NT2/D1 (cell line): ENCODE measurements around the gene CNTNAP1.

Experiments
- DNase-seq: peaks from one replicate; pipeline ENCODE4 v3.0.0-alpha.2; 2011; ENCODE audit warnings: low read depth, low spot score
- H3K27me3 ChIP-seq: 2 replicates; pipeline ENCODE4 v1.6.0; 2011; ENCODE audit warnings: mild to moderate bottlenecking; ENCODE audit not compliant: insufficient read length, insufficient read depth
- H3K36me3 ChIP-seq: 2 replicates; pipeline ENCODE4 v1.6.1; 2011; ENCODE audit warnings: mild to moderate bottlenecking, low read length, mixed read lengths; ENCODE audit not compliant: insufficient read depth, insufficient read length
- H3K4me1 ChIP-seq: 2 replicates; pipeline ENCODE4 v1.5.1; 2011; ENCODE audit not compliant: insufficient read depth, insufficient read length
- H3K4me3 ChIP-seq: 2 replicates; pipeline ENCODE4 v1.5.1; 2011; ENCODE audit warnings: low read depth; ENCODE audit not compliant: insufficient read length
- H3K9ac ChIP-seq: 2 replicates; pipeline ENCODE4 v1.6.0; 2011; ENCODE audit warnings: low read depth; ENCODE audit not compliant: insufficient read length
- H3K9me3 ChIP-seq: 2 replicates; pipeline ENCODE4 v1.5.1; 2011; ENCODE audit warnings: mild to moderate bottlenecking, low read length; ENCODE audit not compliant: insufficient read depth
- SUZ12 ChIP-seq: IDR thresholded peaks from 2 replicates; pipeline ENCODE4 v1.6.1; 2011; ENCODE audit not compliant: insufficient read length, insufficient read depth; ENCODE audit errors: extremely low read depth
- YY1 ChIP-seq: IDR thresholded peaks from 2 replicates; pipeline ENCODE4 v1.6.1; 2011; ENCODE audit not compliant: insufficient read length, insufficient read depth
- ZNF274 ChIP-seq: IDR thresholded peaks from 2 replicates; pipeline ENCODE4 v1.6.1; 2011; ENCODE audit warnings: mild to moderate bottlenecking, low read depth, low read length

The CNTNAP1 gene

DNA sequence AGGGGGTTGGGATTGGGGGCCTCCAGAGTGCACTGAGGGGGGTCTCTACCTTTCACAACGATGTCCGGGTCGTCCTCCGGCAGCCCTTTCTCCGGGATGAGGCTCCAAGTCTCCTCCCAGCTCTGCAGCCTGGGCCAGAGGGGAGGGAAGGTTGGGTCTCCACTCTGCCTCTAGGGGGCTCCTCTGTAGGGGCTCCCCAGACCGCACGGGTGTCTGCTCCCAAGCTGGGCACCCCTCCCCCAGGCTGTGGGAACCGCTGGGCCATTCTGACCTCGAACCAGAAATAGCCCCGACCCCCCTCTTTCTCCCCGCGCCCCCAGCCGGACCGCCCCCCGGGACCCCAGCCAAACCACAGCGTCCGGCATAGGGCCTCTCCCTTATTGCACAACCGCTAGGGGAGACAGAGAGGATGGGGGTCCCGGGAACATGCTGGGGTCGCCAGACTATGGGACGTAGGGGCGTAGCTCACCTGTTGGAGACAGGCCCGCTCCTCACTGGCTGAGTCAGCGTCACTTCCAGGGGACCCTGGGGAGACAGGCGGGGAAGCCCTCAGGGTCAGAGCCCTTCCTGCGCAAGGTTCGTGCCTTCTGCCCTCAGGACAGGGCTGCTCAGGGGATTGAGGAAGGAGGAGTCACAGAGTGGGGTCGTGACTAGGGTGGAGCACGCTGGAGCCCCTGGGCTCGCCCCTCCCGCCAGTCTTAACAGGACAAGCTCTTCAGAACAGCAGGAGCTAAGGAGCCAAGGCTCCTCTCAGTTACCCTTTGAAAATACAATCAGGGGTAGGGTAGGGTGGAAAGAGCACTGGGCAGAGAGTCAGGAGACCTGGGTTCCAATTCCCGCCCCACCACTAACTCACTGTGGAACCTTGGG, 8.2 kb upstream of the CNTNAP1 start:
- DNase-seq, result no peak
- Histone ChIP-seq H3K4me1 (peaks cover 32% of the 10 kb centered on the region), H3K4me3 (no peak overlapping the region), H3K36me3 (peaks cover 31% of the 10 kb centered on the region), H3K27me3 (peaks cover 5% of the 10 kb centered on the region), H3K9ac (peak overlapping the region; percentile 32), H3K9me3 (no peaks in the 10 kb centered on the region)
- TF ChIP-seq YY1, result no peak
- no peak for TF ChIP-seq ZNF274
- TF ChIP-seq SUZ12, result no peak

DNA sequence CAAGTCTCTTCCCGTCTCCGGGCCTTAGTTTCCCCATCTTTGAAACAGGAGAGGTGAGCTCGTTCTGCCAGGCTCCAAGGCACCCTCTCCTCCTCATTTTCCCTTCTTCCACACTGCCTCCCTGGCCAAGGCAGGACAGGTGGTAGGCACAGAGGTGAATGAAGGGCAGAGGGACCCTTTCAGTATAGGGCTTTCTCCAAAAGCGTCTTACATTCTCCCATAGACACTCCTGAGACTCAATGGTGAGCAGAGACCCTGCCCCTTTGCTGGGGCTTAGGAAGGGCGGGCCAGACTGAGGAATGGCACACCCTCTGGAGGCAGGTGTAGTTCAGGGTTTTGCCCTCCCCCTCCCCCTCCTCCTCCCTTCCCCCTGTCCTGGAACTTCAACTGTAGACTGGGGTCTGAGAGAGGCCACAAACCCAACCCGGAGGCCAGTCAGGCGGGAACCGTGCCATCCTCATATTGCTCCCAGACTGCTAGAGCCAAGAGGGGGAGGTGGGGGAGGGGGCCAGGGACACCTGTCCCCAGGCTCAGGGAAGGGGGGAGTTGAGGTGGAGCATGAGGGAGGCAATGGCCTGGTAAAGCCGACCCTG, 7.5 kb upstream of the CNTNAP1 start:
- peak overlapping the region; percentile 89 for H3K9ac ChIP-seq
- DNase-seq, result no peak
- peaks cover 25% of the 10 kb centered on the region for H3K4me1 ChIP-seq
- peaks cover 8% of the 10 kb centered on the region for H3K27me3 ChIP-seq
- H3K9me3 ChIP-seq, result no peaks in the 10 kb centered on the region
- TF ChIP-seq SUZ12, result no peak
- TF ChIP-seq YY1, result no peak
- TF ChIP-seq ZNF274, result no peak
- H3K36me3 ChIP-seq, result peaks cover 27% of the 10 kb centered on the region
- H3K4me3 ChIP-seq, result peak overlapping the region; percentile 94

DNA sequence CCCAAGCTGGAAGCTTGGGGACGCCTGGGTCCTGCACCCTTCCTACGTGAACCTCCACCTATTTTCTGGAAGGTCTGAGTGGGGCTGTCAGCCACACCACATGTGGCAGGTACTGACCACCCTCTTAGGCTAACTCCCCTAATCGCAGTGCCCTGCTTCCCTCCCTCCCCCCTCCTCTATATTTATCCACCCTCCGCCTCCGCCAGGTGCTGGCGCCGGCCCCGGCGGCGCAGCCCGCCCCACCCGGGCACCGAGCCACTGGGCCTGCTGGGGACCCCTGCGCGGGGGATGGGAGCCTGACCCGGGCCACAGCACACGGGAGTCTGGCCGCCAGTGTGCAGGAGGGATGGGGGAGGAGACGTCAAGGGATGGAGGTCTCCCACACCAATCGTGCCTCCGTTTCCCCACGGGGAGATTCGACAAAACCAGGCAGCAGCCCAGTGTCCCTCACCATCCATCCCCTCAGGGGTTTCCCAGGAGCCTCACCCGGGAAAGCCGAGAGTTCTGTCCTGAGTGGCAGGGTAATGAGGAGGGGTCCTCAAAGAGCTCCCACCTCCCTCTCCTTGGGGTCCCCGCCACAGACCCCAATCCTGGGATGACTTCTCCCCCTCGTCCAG, 6.9 kb upstream of the CNTNAP1 start:
- H3K27me3 ChIP-seq, result peaks cover 14% of the 10 kb centered on the region
- peaks cover 31% of the 10 kb centered on the region for H3K4me1 ChIP-seq
- DNase-seq, result no peak

DNA sequence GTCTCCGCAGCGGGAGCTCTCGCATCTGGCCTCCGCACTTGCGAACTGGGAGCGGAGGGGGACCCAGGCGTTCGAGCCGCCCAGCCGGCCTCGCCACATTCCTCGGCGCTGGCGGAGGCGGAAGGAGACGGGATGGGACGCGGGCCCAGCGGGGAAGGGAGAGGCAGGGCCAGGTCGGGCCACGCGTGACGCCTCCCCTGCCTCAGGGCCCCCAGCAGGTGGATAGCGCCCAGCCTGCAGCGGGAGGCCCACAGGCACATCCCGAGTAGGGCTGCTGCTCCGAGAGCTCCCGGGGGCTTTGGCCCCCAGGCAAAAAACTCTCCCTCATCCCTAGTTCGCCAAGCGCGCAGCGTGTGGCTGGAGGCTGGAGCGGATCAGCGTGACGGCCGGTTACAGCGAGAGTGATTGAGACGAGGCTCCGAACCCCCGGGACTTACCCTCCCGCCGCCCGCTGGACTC, 6.3 kb upstream of the CNTNAP1 start:
- Histone ChIP-seq H3K27me3 (peaks cover 17% of the 10 kb centered on the region), H3K9ac (peak overlapping the region; percentile 89), H3K36me3 (peaks cover 25% of the 10 kb centered on the region), H3K4me3 (peak overlapping the region; percentile 94), H3K9me3 (no peaks in the 10 kb centered on the region), H3K4me1 (peaks cover 31% of the 10 kb centered on the region)
- TF ChIP-seq ZNF274 (no peak), YY1 (no peak), SUZ12 (no peak)
- DNase-seq, result no peak

More for the DNA sequence above, 6.9 kb upstream of the CNTNAP1 start:
- TF ChIP-seq ZNF274 (no peak), SUZ12 (no peak), YY1 (no peak)
- no peaks in the 10 kb centered on the region for H3K9me3 ChIP-seq
- H3K36me3 ChIP-seq, result peaks cover 27% of the 10 kb centered on the region
- H3K9ac ChIP-seq, result peak overlapping the region; percentile 89
- peak overlapping the region; percentile 94 for H3K4me3 ChIP-seq

DNA sequence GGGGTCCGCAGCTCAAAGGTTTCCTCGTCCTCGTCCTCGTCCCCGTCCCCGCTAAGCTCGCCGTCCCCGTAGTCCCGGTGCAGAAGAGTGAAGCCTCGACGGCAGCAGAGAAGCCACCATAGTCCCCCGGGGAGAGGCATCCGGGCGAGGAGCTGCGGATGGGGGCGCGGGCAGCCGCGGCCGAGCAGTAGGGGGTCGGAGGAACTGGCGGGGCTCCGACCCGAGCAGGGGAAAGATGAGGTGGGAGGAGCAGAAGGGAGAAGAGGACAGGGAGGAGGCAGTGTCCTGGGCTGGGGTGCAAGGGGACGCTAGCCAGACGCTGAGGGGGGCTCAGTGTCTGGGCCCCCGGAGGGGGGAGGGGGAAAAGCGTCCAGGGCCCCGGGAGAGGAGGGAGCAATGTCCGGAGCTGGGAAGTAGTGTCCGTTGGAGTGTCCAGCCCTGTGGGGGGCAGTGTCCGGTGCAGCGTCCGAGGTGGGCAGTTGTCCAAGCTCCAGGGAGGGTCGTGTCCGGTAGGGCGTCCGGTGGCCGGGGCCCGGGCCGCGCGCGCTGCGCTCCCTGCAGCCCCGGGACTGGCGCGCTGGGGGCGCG, 5.8 kb upstream of the CNTNAP1 start, which contains the start of gene PLEKHH3:
PLEKHH3 (minus strand) TSS at position 571 of the 588 bp plus-strand sequence; CDS start at position 140, 431 bp downstream.
- Histone ChIP-seq H3K9ac (peak within 1 kb of the TSS; percentile 89), H3K4me3 (peak within 1 kb of the TSS; percentile 94), H3K27me3 (peaks cover 17% of the 10 kb centered on the region), H3K9me3 (no peaks in the 10 kb centered on the region), H3K4me1 (peaks cover 29% of the 10 kb centered on the region), H3K36me3 (peaks cover 19% of the 10 kb centered on the region)
- TF ChIP-seq YY1 (no peak), SUZ12 (no peak), ZNF274 (no peak)
- no peak for DNase-seq

DNA sequence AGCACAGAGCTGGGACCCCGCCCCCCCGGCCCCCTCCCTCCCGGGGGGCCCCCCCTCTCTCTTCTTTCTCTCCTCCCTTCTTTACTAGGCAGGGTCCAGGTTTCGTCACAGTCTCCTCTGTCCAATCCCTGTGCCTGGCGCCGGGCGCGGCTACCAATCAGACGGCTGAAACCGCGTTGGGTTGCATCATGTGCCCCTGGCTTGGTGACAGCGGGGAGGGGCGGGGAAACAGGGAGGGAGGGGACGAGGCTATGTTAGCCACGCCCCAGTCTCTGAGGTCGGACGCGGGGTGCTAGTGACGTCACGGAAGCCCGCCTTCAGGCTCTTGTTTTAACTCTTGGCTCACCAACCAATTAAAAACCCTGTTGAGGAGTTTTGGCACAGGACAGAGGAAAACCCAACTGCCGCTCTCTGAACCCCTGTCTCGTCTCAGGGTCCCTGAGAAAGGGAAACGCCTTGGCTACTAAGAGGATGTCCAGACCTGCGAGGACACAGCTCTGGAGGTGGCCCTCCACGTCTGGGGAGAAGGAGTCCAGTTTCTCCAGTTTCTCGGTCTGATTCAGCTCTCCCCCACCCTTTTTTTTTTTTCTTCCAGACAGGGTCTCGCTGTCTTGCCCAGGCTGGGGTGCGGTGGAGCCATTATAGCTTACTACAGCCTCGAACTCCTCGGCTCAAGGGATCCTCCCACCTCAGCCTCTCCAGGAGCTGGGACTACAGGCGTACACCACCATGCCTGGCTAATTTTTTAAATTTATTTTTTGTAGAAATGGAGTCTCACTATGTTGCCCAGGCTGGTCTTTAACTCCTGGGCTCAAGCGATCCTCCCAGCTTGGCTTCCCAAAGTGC, 5.1 kb upstream of the CNTNAP1 start:
- Histone ChIP-seq H3K9ac (peak overlapping the region; percentile 89), H3K36me3 (peaks cover 13% of the 10 kb centered on the region), H3K4me1 (peaks cover 32% of the 10 kb centered on the region), H3K4me3 (peak overlapping the region; percentile 94), H3K9me3 (no peaks in the 10 kb centered on the region), H3K27me3 (peaks cover 17% of the 10 kb centered on the region)
- TF ChIP-seq SUZ12, result no peak
- no peak for TF ChIP-seq ZNF274
- TF ChIP-seq YY1, result no peak
- peak; percentile 97 for DNase-seq
